GM21447 (cell line): Measurements from ENCODE around the gene EIF4A2.
"Not testable (repeated sequence)": the region's sequence is repeated elsewhere in the genome, so short reads cannot be mapped to it uniquely, and the experiment has no call there.

Source experiments
- ATAC-seq: cut with Tn5 transposase; IDR thresholded peaks from one replicate; pipeline ENCODE4 v1.9.1; 2021; ENCODE audit not compliant: unreplicated experiment

Gene EIF4A2

DNA sequence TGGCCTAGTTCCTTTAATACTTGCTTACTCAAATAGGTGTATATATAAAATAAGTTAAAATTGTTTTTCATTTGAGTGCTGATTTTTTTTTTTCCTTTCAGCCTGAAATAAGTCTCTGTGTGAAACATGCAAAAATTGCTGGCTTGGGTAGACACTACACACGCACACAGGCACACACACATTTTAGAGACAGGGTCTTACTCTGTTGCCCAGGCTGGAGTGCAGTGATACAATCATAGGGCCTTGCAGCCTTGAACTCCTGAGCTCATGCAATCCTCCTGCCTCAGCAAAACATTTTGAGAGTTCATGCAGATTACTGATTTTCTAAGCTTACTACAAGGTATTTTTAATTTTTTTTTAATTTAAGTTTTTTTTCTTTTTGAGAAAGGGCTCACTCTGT is 35.6 kb downstream of the EIF4A2 start:
- ATAC-seq: no peak

DNA sequence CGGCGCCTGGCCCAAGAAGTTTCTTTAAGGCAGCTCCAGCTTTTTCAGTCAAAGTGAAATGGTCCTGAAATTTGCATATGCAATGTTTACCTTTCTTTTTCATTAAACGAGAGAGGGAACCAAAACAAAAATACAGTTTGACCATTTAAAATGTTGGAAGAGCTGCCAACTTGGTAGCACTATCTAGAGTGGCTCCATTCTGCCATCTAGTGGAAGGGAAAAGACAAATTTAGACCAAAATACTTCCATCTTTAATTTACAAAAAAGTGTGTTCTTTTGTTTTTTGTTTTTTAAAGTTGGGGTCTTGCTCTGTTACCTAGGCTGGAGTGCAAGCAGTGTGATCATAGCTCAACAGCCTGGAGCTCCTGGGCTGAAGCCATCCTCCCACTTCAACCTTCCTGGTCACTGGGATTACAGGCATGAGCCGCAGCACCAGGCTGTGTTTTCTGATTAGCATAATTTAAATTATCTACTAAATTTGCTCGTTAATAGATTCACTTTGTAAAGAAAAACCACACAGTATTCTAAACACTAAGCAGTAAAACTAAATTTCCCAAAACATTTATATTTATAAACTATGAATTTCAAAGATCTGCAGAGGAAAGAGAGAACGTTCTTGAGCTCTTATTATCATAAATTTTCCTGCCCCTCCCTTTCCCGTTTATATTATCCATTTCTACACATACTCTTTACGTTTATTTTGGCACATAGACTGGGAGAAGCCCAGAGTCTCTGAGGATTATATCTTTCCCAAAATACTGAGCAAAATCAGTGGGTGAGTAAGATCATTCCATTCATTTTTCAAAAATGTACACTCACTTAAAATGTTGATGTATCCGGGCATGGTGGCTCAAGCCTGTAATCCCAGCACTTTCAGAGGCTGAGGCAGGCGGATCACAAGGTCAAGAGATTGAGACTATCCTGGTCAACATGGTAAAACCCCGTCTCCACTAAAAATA is 38.3 kb downstream of the EIF4A2 start:
- no peak for ATAC-seq

- ATAC-seq: not testable (repeated sequence)
Observed at GRCh38 chr3:186822388-186822759, 39.0 kb downstream of the EIF4A2 start.

DNA sequence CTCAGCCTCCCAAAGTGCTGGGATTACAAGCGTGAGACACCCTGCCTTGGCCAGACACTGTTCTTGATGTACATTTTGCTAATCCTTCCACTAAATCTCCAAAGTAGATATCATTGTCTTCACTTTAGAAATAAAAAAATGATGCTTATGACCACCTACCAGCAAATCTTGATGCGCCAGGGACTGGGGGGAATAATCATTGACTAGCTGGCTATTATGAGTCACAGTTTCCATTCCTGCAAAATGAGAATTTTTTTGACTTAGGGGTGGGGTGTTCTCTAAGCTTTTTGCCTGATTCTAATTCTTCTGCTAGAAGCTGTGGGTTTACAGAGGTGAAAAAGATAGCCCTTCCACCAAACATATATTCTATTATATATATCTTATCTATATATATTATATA is 40.0 kb downstream of the EIF4A2 start:
- ATAC-seq: no peak

- no peak for ATAC-seq
Observed at GRCh38 chr3:186824430-186825139, 41.2 kb downstream of the EIF4A2 start.

DNA sequence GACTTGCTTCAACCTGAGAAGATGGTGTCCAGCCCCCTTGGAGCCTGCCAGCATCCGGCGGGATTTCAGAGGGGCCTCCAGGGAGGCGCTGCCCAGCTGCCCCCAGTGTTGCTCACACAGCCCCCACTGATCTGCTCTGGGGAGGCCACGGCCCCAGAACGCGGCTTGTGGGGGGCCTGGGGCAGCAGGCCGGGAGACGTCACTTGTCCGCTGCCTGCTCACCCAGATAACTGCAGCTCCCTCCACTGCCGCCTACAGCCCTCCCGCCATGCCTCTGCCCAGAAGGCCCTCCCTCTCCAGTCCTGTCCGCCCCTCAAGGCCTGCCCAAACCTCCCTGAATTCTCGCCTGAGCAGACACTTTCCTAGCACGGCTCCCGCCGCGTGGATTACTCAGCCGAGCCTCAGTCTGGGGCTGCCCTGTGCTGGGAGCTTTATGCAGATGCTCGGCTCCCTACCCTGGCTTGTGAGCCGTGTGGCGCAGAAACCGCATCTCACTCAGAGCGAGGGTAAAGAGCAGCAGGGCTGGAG is 42.0 kb downstream of the EIF4A2 start:
- ATAC-seq: no peak

- no peak for ATAC-seq
Observed at GRCh38 chr3:186825872-186826409, 42.6 kb downstream of the EIF4A2 start.

DNA sequence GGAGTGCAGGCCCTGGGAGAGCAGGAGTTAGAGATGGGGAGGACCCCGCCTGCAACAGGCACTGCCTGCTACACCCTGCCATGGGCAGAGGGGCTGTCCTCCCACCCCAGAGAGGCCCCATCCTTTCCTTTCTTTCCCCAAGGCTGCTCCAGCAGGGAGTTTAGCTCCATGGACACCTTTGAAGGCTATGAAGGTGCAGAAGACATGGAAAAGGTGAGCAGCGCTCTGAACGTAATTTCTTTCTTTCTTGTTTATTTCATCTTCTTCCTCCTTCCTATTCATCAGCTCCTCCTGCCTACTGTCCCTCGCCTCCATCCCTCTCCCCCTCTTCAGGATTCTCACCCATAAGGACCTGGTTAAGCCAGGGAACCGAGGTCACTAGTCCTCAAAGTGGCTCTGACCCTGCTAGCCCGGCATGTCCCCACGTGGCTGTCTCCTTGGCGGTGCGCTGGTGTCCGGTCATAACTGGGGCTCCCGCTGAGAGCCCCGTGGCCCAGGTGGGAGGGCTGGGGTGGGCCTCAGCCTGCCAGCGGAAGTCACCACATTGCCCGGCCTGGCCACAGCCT is 43.1 kb downstream of the EIF4A2 start:
- no peak for ATAC-seq

DNA sequence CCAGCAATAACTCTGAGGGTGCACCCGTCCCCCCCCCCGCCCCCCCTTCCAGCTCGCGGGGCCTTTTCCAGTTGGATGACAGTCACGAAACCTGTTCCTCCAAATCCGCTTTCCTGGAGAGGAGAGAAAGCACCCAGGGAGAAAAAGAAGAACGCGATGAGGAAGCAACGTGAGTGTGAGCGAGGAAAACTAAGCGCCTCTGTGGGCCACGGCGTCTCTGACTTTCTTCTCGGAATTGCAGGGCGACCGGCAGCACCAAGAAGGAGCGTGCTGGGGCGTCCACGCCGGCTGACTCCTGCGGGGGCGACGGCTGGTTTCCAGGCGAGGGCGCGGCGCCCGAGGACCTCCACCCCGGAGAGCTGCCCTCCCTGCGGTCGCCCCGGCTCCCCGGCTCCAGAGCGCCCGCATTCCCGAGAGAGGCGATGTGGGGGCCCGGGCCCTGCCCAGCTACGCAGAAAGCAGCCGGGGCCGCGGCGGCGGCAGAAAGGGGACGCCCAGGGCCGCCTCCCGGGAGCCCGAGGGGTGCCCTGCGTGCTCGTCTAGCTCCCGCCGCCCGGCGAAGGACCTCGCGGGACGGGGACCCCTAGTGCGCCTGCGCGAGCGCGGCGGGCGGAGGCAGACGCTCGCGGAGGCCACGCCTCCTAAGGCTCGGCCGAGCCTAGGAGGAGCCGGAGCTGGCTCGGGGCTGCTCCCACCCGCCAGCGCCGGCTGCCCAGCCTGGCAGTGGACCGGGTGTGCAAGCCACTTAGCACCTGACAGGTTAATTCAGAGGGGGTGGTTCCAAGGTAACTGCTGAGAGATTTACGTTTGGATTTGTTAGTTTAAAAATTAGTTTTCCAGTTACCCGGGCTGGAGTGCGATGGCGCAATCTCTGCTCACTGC is 43.8 kb downstream of the EIF4A2 start:
- ATAC-seq: peak; percentile 87

DNA sequence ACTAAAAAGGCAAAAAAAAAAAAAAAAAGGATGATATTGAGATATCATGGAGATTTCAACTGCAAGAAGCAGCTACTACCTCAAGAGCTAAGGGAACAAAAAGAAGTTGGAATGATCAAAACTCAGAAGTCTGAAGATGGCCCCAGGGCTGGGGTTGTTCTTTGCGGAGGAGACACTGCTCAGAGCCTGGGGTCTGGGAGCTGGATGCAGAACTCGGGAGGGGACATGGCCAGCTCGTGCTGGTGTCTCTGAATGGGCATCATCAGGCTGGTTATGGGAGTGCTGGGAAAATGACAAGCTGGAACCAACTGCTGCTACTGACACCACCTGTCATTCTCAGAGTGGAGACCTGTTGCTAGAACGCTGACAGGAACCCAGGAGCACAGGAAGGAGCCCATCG is 45.0 kb downstream of the EIF4A2 start:
- ATAC-seq: no peak

DNA sequence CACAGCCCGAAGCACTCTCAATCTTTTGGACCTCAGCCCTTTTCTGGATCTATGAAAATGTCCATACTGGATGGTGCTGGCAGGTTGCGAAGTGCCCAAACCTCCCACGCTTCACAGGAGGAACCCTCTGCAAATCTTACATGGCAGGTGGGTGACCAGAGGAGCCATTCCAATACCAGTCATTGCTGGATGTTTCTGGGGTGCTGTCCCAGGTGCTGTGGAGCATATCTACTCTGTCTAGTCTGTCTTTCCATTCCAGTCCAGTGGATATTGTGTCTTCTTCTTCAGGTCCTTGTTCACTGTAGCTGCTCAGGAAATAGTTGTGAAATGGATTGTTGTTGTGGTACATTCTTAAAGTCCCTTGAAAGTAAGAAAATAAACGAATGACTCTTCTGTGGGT is 48.4 kb downstream of the EIF4A2 start:
- ATAC-seq: no peak

GRCh38 chr3:186832276-186832675 is 48.9 kb downstream of the EIF4A2 start:
- ATAC-seq: no peak
